ENCODE data around the gene TSPAN17.

TSPAN17 gene

GRCh38 chr5:176682016-176682531, 34.8 kb downstream of the TSPAN17 start:
- TF ChIP-seq, protein P1, sequence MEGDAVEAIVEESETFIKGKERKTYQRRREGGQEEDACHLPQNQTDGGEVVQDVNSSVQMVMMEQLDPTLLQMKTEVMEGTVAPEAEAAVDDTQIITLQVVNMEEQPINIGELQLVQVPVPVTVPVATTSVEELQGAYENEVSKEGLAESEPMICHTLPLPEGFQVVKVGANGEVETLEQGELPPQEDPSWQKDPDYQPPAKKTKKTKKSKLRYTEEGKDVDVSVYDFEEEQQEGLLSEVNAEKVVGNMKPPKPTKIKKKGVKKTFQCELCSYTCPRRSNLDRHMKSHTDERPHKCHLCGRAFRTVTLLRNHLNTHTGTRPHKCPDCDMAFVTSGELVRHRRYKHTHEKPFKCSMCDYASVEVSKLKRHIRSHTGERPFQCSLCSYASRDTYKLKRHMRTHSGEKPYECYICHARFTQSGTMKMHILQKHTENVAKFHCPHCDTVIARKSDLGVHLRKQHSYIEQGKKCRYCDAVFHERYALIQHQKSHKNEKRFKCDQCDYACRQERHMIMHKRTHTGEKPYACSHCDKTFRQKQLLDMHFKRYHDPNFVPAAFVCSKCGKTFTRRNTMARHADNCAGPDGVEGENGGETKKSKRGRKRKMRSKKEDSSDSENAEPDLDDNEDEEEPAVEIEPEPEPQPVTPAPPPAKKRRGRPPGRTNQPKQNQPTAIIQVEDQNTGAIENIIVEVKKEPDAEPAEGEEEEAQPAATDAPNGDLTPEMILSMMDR (IDR thresholded peaks at IDR 0.05; ENCODE audit: low read depth, low read length): no peak
- no peak overlapping the region for H3K4me3 ChIP-seq (ENCODE audit: low read depth, low read length)

DNA sequence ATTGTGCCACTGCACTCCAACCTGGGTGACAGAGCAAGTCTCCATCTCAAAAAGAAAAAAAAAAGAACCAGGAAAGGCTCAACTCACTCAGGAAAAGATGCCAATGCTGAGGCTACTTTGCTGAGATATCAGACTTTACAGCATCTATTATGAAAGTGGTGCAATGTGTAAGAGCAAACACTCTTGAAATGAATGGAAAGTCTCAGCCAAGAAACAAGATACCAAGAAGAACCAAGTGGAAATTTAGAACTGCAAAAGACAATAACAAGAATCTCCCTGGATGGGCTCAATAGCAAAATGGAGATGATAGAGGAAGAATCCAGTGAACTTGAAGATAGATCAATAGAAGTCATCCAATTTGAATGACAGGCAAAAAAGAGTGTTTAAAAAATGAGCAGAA, 37.7 kb downstream of the TSPAN17 start:
- TF ChIP-seq, protein P1 (IDR thresholded peaks at IDR 0.05; ENCODE audit: low read depth, low read length): no peak
- no peak overlapping the region for H3K4me3 ChIP-seq (ENCODE audit: low read depth, low read length)

- TF ChIP-seq, protein P1 (IDR thresholded peaks at IDR 0.05; ENCODE audit: low read depth, low read length): no peak
These were observed 40.0 kb downstream of the TSPAN17 start for GRCh38 chr5:176687247-176687646.

DNA sequence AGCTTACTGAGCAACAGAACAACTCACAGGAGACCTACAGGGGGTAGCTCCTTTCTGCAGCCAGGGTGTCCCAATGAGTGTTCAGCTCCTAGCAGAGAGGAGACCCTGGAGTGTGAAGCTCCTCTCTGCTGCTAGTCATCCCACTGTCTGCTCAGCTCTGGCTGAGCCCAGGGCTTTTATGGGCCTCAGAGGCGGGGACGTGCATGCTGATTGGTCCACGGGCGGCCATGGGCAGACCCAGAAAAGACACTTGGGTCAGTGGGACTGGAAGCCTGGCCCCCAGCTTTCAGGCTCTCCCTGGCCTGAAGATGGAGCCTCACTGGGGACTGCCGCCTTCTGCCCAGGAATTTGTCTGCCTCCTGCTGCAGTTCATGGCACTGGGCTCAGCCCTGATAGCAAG, 40.6 kb downstream of the TSPAN17 start:
- no peak overlapping the region for H3K4me3 ChIP-seq (ENCODE audit: low read depth, low read length)
- TF ChIP-seq, protein P1 (IDR thresholded peaks at IDR 0.05; ENCODE audit: low read depth, low read length): no peak

More at GRCh38 chr5:176687247-176687646, 40.0 kb downstream of the TSPAN17 start:
- H3K4me3 ChIP-seq (ENCODE audit: low read depth, low read length): no peak overlapping the region

DNA sequence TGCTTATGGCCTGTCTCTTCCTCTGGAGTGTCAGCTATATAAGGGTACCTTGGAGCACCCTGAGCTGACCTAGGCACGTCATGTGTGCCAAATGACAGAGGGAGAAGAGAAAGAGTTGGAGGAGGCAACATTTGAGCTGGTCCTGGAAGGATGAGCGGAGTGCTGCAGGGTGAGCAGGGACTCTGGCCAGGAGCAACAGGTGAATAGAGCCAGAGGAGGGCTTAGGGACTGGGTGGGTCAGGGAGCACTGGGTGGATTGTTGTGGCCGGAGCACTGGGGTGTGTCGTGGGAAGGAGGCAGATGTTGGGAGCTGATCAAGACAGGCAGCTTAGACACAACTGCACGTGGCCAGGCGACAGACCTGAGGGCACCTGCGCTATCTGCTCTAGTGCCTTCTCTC, 43.6 kb downstream of the TSPAN17 start:
- no peak overlapping the region for H3K4me3 ChIP-seq (ENCODE audit: low read depth, low read length)
- TF ChIP-seq, protein P1 (IDR thresholded peaks at IDR 0.05; ENCODE audit: low read depth, low read length): no peak

DNA sequence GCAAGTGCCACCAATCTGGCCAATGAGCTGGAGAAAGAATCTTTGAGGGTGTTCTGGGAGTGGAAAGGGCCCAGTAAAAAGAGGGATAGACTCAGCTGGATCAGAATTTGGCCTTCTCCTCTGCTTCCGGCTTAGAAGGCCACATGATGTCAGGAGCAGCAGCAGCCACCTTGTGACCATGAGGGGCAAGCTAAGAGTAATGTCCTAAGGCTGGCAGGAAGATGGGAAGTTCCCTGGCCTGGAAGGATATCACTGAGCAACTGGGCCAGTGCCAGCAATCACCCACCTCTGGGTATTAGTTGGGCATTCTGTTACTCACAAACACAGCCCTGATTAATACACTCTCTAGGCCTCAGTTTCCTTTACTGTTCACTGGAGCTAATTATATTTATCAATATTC, 44.2 kb downstream of the TSPAN17 start:
- H3K4me3 ChIP-seq (ENCODE audit: low read depth, low read length): no peak overlapping the region
- TF ChIP-seq, protein P1 (IDR thresholded peaks at IDR 0.05; ENCODE audit: low read depth, low read length): no peak

DNA sequence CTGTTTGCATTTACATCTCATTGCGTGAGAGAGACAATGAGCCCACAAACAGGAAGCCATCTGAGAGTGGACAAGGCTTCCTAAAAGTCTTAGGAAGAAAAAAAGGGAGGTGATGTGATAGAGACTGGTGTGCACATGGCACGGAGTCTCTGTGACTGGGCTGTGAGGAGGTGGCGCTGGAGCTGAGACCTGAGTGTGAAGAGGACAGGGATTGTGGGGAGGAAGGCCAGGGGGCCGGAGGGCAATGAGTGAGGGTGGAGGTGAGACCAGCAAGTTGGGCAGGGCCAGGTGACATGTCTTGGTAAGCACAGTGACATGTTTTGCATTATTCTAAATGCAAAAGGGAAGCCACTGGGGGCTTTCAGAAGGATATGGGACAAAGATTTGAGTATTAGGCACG, 45.0 kb downstream of the TSPAN17 start:
- TF ChIP-seq, protein P1 (IDR thresholded peaks at IDR 0.05; ENCODE audit: low read depth, low read length): no peak
- no peak overlapping the region for H3K4me3 ChIP-seq (ENCODE audit: low read depth, low read length)
